Inferior parietal cortex (tissue), 1 donor: ENCODE results near the gene ADAM10.

ENCODE experiments used
- DNase-seq: peaks from one replicate; pipeline ENCODE4 v3.0.0-alpha.2; 2016; ENCODE audit errors: extremely low spot score

Gene ADAM10

DNA sequence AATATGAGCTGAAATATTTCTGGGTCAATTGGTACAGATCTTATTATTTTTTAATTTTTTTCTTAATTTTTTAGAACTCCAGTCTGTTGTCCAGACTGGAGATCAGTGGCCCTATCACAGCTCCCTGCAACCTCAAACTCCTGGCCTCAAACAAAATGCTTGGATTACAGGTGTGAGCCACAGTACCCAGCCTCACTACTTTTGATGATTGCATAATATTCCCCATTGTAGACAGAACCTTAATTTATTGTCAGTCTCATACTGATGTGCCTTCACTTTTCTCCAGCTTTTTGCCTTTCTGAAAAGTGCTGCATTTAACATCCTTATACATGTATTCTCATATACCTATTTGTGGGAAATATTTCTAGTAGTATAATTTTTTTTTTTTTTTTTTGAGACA lies 172.8 kb downstream of the ADAM10 start:
- no peak for DNase-seq

DNA sequence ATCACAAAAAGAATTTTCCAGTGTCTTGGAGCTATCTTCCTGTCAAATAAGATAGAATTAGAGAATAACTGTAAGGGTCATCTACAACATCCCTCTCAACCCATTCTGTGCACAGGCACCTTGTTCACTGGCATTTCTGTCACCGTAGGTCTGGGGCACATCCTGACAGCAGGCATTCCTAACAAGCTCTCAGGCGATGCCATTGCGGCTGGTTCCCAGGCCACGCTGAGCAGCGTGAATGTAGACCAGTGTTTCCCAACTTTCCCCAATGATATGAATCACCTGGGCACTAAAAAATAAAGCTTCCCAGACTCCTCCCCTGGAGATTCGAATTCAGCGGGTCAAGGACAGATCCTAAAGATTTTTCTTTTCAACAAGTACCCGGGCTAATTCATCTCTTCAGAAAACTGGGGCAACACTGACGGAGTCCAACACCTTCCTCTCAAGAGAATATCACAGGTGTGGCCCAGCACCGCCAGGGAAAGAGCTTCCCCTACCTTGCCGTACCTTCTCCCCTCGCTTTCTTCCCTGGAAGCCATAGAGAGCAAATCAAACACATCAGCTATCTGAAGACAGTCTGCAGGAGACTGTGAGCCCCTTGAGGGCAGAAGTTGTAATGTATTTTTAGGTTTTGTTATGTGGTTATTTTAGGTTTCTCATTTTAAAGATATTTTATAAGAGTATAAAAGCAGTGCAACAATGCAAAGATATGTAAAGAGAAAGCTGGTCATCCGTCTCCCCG lies 174.3 kb downstream of the ADAM10 start:
- DNase-seq: no peak

DNA sequence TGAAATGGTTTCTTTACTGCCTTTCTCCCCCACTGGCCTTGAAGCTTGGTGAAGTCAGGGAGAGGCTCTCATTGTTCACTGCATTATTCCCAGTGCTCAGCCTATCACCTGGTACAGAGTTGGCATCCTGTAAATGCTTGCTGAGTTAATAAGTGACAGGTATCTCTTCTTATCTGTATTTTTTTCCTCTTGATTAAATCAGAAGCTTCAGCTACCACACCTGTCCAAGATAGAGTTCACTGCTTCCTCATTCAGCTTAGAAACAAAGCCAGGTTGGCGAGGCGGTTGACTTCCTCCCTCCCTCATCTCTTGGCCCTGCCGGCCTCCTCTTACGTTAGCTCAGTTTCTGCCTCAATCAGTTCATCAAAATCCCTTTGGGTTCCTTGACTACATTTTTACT lies 174.9 kb downstream of the ADAM10 start:
- DNase-seq: no peak

DNA sequence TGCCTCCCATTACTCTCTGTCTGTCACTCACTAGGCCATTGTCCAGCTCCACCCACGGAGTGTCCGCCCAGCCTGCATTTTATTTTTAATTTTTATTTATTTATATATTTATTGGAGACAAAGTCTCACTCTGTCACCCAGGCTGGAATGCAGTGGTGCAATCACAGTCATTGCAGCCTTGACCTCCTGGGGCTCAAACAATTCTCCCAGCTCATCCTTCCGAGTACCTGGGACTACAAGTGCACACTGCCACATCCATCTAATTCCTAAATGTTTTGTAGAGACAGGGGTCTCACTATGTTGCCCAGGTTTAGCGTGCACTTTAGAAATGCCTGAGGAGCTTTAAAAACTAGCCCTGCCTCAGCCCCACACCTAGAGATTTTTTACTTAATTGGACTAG lies 176.2 kb downstream of the ADAM10 start:
- DNase-seq: no peak

DNA sequence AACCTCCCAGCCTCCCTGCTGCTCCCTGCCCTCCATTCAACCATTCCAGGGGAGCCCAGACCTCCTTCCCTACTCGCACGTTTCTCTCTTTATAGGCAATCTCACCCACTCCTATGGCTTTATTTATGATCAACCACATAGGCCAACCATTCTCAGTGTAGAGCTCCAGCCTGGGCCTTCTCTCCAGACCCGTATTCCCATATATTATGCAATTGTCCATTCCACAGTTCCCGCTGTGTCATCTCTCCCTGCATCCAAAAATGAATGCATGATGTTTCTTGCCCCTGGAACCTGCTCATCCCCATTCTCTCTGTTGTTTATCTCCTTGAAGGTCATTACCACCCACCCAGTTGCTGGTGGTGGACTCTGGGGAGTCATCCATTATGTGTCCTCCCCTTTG lies 177.0 kb downstream of the ADAM10 start:
- DNase-seq: no peak

DNA sequence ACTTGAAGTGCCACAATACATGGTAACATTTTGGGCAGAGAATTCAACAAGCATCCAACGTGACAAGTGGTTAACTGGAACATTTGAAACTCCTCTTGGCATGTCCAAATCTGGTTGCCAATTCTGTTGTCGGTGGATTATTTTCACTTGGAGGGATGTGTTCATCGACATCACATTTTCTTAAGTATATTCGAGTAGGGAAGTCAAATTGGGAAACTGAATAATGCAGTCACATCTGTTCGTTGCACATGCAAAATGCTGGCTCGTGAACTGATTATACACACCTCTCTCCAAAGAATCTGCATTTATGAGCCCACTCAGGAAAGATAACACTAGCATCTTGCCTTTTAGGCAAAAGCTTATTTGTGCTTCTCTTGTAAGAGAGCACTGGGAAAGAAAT lies 178.0 kb downstream of the ADAM10 start:
- DNase-seq: no peak

DNA sequence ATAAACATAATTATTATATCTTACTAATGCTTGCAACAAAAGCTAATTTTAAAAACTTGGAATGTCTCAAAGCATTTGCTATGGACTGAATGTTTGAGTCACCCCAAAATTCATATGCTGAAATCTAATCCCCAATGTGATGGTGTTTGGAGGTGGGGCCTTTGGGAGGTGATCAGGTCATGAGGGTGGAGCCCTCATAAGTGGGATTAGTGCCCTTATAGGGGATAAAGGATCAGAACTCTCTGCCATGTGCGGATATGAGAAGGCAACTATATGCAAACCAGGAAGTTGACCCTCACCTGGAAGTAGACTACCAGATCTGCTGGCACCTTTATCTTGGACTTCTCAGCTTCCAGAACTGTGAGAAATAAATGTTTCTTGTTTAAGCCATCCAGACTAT lies 180.1 kb downstream of the ADAM10 start:
- no peak for DNase-seq

DNA sequence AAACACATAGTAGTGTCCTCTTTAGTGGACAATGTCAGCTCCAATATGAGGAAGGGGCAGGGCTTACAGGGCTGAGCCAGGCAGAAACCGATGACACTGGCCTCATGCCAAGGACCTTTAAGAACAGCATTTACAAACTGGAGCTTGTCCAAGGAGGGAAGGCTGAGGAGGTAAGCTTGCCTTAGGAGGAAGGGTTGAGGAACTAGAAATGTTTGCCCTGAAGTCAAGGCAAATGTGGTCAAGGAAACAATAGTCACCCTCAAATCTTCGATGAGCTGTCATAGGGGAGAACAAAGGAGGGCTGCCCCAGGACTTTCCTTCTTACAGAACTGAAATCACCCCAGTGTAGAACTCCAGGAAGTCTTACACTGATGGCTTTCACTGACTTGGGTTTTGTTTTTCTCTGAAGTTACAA lies 181.3 kb downstream of the ADAM10 start:
- no peak for DNase-seq

DNA sequence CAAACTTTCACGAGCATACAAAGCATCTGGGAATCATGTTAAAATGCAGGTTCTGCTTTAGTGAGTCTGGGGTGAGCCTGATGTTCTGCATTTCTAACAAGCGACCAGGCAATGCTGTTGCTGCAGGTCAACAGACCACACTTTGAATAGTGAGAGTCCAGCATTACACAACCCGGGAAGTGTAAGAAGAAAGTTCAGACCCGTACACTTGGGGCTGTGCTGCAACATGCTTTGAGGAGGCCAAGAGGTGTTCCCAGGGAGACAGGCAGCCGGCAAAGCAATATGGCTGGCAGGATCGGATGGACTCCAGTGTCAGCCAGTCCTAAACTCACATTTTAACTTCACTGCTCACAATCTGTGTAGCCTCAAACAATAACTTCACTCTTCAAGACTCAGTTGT lies 183.5 kb downstream of the ADAM10 start:
- DNase-seq: no peak

DNA sequence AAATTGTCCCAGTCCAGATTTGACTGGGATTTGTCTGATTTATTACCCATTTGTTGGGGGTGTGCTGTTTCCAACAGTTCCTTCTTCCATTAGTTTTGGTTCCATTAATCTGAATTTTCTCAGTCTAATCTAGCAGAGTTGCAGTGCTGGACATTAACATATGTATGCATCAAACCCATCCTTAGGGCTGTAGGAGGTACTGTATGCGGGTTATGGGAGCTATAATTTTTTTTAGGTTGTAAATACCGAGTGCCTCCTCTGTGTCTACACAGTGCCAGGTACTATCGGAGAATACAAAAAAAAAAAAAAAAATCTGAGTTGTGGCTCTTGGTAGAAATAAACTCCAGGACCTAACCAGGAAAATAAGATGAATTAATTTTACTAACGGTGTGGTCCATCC lies 183.9 kb downstream of the ADAM10 start:
- no peak for DNase-seq

DNA sequence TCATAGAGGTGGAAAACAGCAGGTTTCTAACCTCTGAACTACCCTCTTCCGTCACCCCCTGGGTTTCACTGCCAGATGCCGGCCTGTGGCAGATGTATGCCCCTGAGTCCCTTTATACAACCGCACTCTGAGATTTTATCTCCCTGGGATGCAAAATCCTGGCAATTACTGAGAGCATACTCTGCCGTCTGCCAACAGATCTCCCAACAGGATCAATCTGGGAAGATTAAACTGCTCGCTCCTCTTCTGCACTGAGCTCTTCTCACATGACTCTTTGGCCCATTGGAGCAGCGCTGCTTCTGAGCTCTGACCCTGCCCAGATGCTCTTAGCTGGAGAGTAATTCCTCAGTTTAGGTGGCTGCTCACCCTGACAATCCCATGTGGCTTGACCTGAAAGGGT lies 184.5 kb downstream of the ADAM10 start:
- DNase-seq: no peak

DNA sequence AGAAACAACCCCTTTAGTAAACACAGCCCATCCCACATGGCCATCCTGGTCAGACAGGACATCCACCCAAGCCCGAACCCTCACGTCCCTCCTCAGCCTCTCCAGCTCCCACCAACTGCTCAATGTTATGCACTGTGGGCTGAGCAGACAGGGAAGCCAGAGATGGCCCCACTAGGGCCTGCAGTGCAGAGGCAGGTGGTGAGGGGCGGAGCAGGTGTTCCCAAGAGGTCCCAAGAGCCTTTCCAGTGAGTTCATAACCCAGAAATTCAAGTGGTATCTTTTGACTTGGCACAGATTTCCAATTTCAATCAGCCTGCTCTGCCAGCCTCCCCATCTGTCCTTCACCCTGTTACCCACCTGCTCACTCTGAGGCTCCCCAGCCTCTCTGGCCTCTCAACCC lies 187.4 kb downstream of the ADAM10 start:
- no peak for DNase-seq

DNA sequence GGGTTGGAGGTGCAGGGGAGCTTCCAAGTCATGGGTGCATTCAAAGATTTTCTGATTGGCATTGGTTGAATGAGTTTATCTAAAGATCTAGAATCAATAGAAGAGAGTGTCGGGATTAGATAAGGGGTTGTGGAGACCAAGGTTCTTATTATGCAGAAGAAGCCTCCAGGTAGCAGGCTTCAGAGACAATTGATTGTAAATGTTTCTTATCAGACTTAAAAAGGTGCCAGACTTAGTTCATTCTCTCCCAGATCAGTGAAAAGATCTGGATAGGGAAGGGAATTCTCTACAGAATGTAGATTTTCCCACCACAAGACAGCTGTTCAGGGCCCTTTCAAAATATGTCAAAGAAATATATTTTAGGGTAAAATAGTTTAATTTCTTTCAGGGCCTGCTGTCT lies 188.2 kb downstream of the ADAM10 start:
- no peak for DNase-seq

DNA sequence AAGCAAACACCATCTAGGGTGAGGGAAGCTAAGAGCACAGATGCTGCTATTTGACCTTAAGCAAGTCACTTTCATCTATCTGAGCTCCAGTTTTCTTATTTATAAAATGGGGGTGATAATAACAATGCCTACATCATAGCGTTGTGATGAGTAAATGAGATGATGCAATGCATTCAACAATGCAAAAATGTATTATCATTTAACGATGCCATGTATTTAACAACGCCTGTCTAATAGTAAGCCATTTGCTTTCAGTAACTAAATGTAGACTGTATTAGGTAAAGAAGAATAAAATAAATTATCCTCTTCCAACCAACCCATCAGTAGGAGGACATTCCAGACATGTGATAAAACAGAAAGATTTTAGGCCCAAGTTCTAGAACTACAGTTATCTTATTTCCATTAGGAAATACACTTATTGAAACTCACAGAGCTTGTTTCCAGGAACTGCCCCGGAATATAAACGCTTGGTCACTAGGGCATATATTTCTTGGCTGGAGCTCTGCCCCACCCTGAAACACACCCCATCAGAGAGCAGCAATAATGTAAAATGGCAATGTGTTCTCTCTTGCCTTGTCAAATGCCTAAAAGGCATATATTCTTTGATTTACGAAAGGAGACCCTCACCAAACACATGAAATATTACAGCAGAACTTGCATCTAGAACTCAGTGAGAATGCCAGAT lies 189.5 kb downstream of the ADAM10 start:
- DNase-seq: no peak

DNA sequence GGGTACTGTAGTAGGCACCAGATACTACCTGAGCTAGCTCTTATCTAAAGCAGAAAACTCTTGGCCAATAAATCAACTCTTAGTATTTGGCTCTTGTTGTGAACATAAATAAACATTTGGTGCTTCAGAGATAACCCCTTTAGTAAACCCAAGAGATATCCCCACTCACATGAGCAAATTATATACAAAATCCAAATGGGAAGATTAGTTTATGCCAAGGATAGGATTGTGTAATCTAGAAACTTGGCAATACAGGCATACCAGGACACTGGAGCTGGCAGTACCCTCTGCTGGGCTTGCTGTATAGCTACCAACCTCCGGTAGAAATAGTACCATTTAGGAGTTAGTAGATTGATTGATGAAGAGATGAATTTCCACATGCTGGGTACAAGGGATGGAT lies 190.7 kb downstream of the ADAM10 start:
- no peak for DNase-seq

DNA sequence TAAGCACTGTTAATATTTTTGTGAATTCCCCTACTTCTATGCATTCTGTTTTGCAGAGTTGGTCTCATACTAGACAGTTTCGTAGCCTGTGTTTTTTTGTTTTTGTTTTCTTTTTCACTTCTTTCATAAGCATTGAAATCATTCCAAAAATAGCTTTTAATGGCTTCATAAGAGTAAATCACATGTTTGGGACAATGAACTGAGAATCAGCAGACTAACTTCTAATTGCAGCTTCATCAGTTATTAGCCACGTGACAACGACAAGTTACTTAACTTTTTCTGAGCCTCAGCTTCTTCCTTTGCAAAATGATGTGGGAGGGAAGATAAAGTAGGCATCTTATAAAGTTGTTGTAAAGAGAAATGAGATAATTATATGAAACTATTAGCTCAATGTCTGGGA lies 193.0 kb downstream of the ADAM10 start:
- no peak for DNase-seq

DNA sequence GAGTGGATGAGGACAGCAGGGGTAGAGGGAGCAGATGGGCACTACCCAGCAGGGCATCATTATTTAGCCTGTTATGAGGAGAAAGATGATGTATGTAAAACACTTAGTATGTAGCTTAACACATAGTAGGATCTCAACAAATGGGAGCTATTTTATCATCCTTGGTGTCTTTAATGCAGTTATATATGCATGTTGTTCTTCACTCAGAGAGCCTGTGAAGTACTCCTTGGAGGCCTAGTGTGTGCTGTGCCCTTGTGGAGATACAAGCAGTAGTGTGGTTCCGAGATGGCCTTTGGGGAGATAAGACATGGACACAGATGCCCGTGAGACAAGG lies 193.5 kb downstream of the ADAM10 start:
- DNase-seq: no peak

DNA sequence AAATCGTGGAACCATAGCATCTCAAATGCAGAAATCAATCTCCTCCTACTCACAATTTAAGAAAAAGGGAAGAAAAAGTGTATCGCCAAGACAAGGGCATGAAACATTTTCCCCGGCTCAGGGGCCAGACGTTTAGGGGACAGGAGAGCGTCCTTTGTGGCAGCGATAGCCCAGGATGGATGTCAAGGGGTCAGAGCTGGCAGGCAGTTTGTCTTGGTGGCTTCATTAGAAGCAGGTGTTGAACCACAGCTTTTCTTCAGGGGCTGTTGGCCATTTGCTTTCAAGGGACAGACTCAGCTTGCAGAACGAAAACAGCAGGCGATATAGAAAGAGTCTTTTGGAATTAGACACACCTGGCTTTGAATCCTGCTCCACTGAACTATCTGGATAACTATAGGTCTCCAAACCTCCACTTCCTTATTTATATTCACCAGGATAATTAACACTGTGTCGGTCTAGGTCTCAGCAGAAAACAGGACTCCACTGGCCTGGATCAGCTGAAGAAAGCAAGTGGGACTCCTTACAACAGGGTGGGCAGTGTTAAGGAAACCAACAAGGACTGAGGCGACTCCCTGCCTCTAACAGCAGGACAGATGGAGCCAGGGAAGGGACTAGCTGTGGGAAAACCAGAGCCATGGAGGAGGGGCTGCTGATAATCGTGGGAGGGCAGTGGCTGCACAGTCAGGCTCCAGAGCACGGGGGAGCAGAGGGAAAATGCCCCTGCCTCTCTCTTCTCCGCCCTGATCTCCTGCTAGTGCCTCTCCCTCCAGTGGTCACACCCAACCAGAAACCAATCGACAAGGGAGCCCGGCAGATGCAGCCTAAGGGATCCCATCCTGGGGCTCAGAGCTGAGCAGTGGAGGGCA lies 194.1 kb downstream of the ADAM10 start:
- DNase-seq: no peak

DNA sequence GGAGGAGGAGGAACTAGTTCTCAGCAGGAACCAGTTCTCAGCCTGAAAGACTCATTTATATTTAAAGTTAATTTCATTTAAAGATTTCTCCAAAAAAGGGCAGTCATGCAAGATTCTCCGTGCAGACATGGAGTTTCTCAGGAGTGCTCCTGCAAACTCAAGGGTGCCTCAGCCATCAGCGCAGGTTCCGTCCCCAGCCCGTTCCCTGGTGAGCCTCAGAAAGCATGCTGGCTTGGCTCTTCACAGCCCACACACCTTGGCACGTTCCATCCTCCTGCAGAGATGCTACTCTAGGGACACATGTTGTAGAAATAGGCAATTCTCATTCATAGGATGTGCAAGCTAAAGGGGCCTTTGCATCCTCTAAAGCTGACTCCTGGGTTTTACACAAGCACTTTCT lies 194.7 kb downstream of the ADAM10 start:
- peak; percentile 13 for DNase-seq

DNA sequence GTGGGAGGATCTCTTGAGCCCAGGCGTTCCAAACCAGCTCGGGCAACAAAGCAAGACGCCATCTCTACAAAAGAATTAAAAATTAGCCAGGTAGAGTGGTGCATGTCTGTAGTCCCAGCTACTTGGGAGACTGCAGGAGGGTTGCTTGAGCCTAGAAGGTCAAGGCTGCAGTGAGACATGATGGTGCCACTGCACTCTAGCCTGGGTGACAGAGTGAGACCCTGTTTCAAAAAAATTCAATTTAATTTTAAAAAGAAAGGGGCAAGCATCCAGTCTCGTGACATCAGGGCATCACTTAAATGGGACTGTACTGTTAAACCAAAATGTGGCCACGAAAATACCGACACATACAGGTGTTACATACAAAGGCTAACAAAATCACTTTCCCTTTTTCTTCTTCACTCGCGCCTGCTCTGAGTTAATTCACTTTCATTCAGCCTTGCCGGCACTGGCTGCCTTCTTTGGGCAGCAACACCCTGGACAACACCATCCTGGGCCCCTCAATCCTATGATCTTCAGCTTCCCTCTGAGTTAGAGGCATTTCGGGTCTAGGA lies 196.1 kb downstream of the ADAM10 start:
- DNase-seq: no peak

DNA sequence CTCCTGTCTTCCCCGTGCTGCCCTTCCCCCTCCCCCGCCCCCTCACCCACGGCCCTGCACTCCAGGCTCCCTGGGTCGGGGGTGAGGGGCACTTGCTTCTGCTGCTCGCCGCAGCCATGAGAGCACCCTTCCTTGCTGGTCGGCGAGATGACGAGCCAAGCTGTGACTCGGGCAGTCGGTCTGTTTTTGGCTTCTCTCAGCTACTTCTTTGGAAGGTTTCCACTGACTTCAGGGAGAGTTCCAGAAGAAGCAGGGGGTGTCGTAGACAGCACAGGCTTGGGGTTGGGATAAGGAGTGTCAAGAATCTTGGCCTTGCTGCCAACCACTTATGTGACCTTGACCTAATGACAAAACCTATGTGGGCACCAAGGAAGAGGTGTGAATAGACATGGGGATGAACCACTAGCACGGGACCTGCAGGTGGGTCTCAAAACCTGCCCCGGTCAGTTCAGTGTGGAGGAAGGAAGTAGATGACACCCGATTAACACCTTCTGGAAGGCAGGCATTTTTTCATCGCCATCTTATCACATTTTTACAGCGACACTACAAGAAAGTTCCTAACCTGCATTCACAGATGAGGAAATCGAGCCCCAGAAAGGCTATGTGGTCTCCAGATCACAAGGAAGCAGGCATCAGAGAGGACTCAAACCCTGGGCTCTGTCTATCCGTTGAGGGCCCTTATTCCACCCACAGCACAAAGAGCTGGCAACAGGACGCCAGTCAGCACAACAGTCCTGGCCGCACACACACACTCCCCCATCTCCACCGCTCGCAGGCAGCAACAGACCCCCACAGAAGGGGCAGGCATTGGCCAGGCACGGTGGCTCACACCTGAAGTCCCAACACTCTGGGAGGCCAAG lies 196.8 kb downstream of the ADAM10 start:
- peak; percentile 11 for DNase-seq
